Neutrophil (primary cell): Measurements from ENCODE around the gene EYS.
A peak's percentile ranks its signal among the peaks of the same experiment; 100 is the strongest.

Experiments used
- H3K27ac ChIP-seq: fragments of 200-600 bp; sonication (generic); 2 replicates; pipeline ENCODE4 v1.5.1; 2016; ENCODE audit warnings: mild to moderate bottlenecking, moderate library complexity
- H3K27me3 ChIP-seq: fragments of 200-600 bp; sonication (generic); 2 replicates; pipeline ENCODE4 v1.6.0; 2016; ENCODE audit warnings: mild to moderate bottlenecking
- H3K36me3 ChIP-seq: fragments of 200-600 bp; sonication (generic); 2 replicates; pipeline ENCODE4 v1.5.1; 2017
- H3K4me1 ChIP-seq, 2 experiments: fragments of 200-600 bp in 1 of 2; sonication (generic) in 1 of 2; 1 replicate in 1 of 2; 2 replicates in 1 of 2; pipeline versions ENCODE4 v1.5.1 to v1.6.1; 2013 to 2016; ENCODE audit warnings: low read depth in 1 of 2, low read length in 1 of 2, mild to moderate bottlenecking in 1 of 2, moderate library complexity in 1 of 2; ENCODE audit not compliant: control insufficient read depth in 1 of 2, insufficient read depth in 1 of 2
- H3K4me3 ChIP-seq, 2 experiments: fragments of 200-600 bp in 1 of 2; sonication (generic) in 1 of 2; 1 replicate in 1 of 2; 2 replicates in 1 of 2; pipeline ENCODE4 v1.5.1; 2013 to 2016; ENCODE audit warnings: low read depth in 1 of 2, low read length in 1 of 2, mild to moderate bottlenecking in 1 of 2, moderate library complexity in 1 of 2
- H3K9me3 ChIP-seq: fragments of 200-600 bp; sonication (generic); 2 replicates; pipeline ENCODE4 v1.5.1; 2016
- TF ChIP-seq, protein P1 (sequence below): fragments of 200-600 bp; sonication (generic); IDR thresholded peaks from 2 replicates; pipeline ENCODE4 v1.5.1; 2016; ENCODE audit warnings: antibody characterized with exemption

The EYS gene

GRCh38 chr6:63807056-63807455 is 1900.0 kb downstream of the EYS start:
- TF ChIP-seq, protein P1, sequence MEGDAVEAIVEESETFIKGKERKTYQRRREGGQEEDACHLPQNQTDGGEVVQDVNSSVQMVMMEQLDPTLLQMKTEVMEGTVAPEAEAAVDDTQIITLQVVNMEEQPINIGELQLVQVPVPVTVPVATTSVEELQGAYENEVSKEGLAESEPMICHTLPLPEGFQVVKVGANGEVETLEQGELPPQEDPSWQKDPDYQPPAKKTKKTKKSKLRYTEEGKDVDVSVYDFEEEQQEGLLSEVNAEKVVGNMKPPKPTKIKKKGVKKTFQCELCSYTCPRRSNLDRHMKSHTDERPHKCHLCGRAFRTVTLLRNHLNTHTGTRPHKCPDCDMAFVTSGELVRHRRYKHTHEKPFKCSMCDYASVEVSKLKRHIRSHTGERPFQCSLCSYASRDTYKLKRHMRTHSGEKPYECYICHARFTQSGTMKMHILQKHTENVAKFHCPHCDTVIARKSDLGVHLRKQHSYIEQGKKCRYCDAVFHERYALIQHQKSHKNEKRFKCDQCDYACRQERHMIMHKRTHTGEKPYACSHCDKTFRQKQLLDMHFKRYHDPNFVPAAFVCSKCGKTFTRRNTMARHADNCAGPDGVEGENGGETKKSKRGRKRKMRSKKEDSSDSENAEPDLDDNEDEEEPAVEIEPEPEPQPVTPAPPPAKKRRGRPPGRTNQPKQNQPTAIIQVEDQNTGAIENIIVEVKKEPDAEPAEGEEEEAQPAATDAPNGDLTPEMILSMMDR = no peak
- Histone ChIP-seq H3K9me3 (no peaks in the 10 kb centered on the region), H3K27ac (peak overlapping the region; percentile 97), H3K4me3 (peak overlapping the region; percentile 70), H3K27me3 (no peaks in the 10 kb centered on the region), H3K4me1 (peaks cover 51 to 54% of the 10 kb centered on the region in 2 experiments), H3K36me3 (no peaks in the 10 kb centered on the region)

DNA sequence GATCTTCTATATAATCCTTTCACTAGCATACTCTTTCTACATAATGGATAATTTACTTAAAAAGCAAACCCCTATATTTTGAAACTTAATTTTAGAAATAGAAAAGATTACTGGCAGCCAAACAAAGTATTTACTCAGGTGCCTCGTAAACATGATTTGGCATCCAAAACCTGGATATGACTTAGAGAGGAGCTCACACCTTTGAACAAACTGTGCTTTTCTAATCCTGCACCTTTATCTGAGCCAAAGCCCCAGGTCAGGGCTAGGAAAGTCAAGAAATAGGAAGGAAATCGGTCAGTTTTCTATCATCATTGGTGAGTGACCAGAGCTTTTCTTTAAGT is 1900.5 kb downstream of the EYS start:
- no peaks in the 10 kb centered on the region for H3K27me3 ChIP-seq
- peaks cover 51 to 54% of the 10 kb centered on the region in 2 experiments for H3K4me1 ChIP-seq
- TF ChIP-seq, protein P1 = no peak
- peak overlapping the region; percentile 97 for H3K27ac ChIP-seq
- H3K9me3 ChIP-seq = no peaks in the 10 kb centered on the region
- no peaks in the 10 kb centered on the region for H3K36me3 ChIP-seq
- peak overlapping the region; percentile 70 for H3K4me3 ChIP-seq

- Histone ChIP-seq H3K4me3 (peak overlapping the region; percentile 70), H3K27me3 (no peaks in the 10 kb centered on the region), H3K27ac (peak overlapping the region; percentile 97), H3K9me3 (no peaks in the 10 kb centered on the region), H3K36me3 (no peaks in the 10 kb centered on the region), H3K4me1 (peaks cover 51 to 54% of the 10 kb centered on the region in 2 experiments)
- TF ChIP-seq, protein P1 = no peak
Measured at GRCh38 chr6:63805808-63806572, 1901.0 kb downstream of the EYS start.

- peak overlapping the region; percentile 97 for H3K27ac ChIP-seq
- TF ChIP-seq, protein P1 = no peak
- no peaks in the 10 kb centered on the region for H3K36me3 ChIP-seq
- peak overlapping the region; percentile 70 for H3K4me3 ChIP-seq
- no peaks in the 10 kb centered on the region for H3K9me3 ChIP-seq
- H3K4me1 ChIP-seq = peaks cover 51 to 54% of the 10 kb centered on the region in 2 experiments
- H3K27me3 ChIP-seq = no peaks in the 10 kb centered on the region
Measured at GRCh38 chr6:63805345-63805744, 1901.7 kb downstream of the EYS start.

- H3K4me1 ChIP-seq = peaks cover 51 to 58% of the 10 kb centered on the region in 2 experiments
- no peaks in the 10 kb centered on the region for H3K9me3 ChIP-seq
- no peaks in the 10 kb centered on the region for H3K27me3 ChIP-seq
- peak overlapping the region; percentile 70 for H3K4me3 ChIP-seq
- no peaks in the 10 kb centered on the region for H3K36me3 ChIP-seq
- TF ChIP-seq, protein P1 = no peak
- H3K27ac ChIP-seq = peak overlapping the region; percentile 97
Measured at GRCh38 chr6:63804381-63804956, 1902.6 kb downstream of the EYS start.
